HuH-7 (cell line): ENCODE data around the gene INPP4B.

Experiments
- DNase-seq: peaks from one replicate; pipeline ENCODE4 v3.0.0; 2011; ENCODE audit warnings: low spot score

Gene INPP4B

DNA sequence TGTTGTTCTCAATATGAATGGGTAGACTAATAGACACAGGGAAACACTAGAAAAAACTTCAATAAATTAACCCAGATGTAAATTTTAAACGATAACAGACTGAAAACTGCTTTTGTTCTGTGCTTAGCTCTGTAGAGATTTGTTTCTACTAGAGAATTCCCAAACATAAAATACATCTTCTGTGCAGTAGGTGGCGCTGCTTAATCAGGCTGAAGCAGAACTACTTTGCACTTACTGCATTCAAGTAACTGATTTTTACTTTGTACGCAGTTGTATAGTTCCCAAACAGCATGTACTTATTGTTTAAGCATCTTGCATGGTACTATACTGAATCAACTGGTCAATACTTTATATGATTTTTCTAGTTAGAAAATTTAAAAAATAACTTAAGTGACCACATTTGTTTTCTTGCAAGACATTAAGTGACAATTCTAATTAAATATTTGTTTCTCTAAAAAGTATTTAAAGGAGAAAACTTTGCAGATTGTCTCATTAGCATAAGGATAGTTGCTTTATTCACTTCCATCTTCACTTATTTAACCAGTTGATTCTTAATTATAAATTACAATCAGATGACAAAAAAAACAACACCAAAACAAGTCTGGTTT, 719.1 kb downstream of the INPP4B start:
- DNase-seq: peak; percentile 5

DNA sequence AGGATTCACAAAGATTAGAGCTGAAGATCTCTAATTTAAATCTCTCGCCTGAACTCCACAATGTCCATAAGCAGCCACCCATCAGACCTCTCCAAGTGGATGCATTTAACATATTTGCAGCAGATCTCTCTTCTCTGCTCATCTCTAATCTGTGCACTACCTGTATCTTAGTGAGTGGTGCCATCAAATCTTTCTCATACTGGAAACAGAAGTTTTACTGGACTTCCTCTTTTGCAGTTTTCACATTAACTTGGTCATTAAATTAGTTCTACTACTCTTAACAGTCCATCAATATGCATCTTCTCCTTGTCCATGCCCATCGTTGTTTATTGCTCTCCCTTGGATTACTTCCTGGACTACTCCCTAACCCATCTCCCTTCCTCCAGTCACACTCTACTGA, 721.2 kb downstream of the INPP4B start:
- no peak for DNase-seq

DNA sequence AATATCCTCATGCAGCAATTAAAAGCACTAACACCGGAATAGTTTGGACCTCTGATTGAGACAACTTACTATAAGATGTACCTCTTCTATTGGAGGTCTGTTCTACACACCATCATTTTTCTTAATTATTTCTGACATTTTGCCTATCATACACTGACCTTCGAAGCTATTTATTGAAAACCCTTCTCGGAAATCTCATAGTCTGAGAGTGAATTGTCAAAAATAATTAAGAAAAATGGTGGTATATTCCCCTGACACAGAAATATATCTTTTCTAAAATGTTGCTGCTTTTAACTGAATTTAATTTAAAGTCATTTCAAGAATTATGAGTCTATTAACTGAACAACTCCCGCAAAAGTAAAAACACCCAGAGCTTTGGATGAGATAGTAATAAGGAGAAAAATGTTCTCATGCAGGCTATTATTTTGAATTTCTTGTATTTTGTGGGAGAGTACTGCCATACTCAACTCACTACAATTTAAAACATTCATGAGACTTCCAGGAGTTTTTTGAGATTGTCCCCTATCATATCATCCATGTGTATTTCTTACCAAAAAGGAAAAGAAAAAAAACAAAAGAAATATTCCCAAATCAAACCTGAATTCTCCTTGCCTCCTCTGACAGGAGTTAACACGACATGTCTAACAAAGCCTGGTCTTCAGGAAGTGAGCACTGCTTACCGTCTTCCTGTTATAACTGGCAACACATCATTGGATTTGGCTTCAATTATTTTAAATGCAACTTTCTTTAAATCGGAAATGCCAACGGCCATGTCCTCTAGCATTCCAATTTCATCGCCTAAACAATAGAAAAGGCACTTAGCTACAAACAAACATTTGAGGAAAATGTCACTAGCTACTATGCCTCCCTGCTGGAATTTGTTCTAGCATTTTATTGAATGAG, 724.4 kb downstream of the INPP4B start:
- DNase-seq: no peak

DNA sequence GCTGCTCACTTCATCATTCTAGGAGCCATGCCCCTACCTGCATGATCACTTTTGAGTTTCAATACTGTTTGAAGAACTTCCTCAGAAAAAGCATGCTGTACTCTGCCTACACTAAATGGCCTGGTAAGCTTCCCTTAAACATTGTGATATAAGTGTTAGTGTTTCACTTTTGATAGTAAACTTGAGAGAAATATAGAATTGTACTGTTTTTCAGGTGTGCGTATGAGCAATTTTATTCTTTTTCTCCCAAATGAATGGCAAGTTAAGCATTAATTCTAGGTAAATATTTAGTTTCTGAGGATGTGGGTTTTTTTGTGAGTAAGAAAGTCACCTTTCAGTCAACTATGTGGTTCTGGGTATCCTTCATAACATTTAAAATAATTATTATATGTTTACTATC, 725.2 kb downstream of the INPP4B start:
- no peak for DNase-seq

DNA sequence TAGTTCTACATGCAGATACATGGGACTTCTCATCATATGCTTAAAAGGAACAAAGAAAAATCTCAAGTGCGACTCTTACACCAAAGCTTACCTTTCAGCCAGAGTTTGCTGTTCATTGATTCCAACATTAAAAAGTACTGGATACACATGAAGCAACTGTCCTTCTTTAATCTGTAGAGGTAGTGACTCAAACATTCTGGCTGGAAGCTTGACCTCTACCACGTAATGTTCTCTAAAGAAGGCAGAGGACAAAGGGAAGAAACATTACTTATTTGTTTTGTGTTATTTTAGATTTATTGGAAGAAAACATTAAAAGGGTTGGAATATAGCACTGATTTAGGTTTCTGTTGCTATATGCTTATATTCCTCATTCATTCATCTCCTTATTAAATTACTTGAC, 733.6 kb downstream of the INPP4B start:
- no peak for DNase-seq

DNA sequence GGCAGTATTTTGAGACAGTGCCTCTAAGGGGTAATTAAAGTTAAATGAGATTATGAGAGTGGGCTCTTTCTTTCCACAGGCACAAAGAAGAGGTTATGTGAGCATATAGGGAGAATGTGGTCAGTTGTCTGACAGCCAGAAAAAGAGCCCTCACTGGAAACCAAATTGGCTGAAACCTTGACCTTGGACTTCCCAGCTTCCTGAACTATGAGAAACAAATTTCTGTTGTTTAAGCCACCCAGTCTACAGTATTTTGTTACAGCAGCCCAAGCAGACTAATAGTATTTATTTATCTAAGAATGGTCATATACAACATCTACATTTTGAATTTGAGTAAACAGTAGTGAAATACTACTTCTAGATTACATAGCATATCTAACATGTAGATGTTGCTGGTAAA, 736.0 kb downstream of the INPP4B start:
- no peak for DNase-seq

DNA sequence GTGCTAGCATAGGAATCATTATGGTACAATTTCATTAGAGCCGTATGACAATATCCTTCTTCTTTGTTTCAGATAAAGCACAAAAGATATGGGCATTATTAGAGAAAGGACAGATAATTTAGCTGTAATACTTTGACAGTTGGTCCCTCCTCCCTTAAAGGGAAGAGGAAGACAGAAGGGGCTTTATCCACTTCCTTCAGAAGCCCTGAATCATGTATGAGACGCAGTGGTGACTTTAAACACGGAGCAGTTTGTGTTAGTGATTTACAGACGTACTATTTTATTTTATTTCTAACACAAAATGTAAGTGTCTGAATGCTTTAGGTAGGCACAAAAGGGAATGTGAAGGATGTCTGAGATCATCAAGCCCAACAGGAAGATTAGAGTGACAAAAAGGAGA, 742.1 kb downstream of the INPP4B start:
- DNase-seq: no peak

DNA sequence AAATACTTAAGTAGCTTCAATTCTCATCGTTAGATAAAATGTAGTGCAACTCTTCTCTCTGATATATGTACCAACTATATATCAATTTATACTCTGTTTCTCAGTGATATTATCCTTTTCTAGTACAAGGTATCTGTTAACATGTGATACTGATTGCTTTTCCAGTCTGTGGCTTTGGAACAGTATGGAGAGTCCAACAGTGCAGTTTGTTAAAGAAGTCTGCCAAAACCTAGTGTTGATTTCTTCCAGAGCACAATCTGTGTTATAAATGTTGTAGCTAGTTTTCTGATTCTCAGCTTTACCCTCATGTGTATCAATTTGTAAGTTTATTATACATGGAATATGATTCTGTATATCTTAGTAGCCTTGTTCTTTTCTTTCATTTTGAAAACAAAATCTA, 744.7 kb downstream of the INPP4B start:
- no peak for DNase-seq

DNA sequence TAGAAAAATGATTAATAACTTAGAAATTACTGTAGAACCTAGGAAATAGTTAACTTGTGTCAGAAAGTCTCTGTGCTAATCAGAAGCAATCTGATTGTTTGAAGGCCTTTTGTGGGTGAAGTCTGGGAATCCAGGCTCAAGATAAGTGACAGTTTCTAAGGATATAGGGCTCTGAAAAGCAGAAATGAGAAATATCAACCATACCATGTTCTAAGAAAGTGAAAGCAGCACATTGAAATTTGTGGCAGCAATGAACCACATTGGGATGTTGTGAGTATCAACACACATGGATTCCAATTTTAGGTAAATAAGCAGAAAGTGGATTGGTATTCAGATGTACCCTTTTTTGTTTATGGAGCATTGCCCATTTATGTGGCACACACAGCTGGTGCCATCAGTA, 745.2 kb downstream of the INPP4B start:
- no peak for DNase-seq

DNA sequence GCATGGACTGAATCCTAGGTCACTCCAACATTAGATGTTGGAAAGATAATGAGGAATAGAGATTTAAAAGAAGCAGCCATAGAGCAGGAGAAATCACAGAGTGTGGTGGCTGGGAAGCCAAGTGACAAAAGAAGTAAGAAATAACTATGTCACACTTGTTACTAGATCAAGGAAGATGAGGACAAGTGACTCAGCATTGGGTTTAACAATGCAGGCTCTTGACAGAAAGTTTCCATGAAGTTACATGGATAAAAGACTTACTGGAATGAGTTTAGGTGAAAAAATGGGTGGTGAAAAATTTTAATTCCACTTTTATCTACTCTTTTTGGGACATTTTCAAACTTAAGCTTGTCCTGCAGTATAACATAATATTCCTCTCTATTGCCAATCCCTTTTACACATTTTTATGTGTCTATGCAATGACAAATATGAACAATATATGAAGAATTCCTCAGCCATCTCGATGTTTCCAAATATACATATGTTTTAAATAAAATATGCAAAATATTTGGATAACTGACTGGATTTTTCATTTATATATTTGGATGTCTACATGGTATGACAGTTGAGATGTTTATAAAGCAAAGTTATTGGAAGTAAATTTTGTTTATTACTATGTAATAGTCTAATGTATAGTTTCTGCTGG, 747.1 kb downstream of the INPP4B start:
- no peak for DNase-seq

DNA sequence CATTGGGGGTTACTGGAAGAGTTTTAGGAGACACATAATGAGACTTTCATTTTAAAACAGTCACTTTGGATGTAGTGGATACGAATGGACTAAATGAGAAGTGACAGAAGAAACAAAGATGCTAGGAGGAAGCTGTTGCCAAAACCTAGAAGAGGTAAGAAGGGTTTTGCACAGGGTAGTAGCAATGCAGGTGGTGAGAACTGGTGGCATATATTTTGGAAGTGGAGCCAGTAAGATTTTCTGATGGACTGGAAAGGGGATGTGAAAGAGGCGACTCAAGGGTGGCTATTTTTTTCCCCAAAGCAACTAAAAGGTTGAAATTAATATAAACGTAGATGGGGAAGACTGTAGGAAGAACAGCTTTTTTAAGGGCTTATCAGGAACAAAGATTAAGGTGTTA, 747.7 kb downstream of the INPP4B start:
- no peak for DNase-seq

DNA sequence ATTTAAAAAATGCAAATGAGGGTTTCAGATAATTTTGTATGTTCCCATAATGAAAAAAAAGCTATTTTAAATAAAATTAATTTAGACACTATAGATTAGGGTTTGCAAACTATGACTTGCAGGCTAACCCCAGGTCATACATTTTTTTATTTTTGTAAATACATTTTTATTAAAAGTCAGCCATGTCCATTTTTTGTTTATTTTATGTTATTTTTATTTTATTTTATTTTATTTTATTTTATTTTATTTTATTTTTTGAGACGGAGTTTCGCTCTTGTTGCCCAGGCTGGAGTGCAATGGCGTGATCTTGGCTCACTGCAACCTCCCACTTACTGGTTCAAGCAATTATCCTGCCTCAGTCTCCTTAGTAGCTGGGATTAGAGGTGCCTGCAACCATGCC, 749.1 kb downstream of the INPP4B start:
- DNase-seq: no peak

DNA sequence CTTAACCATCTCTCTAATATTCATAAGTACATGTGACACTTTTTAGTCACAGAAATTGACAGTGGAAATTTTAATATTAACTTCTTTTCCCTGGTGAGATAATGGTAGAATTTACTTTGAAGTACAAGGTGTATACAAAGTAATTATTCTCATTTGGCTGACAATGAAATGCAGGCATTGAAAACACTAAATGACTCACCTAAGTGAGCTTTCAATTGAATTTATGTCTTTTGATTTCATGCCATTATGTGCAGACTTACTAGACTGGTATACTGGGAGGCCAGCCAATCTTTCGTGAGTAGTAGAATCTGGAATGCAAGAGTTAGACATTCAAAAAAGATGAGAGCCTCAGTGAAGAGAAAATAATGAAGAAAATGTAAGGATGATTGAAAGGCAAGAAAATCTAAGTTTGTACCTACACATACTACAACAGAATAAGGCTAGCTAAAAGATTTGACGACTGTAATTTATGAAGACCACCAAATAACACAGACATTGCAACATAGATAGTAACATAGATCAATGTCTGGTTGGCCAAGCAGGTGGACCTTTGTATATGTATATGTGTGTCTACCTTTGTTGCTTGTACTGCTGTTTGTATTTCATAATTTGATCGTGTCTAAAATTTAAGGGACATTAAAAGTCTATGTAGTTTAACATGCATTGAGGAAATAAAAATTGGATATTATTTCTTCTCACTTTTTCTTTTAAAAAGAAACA, 750.1 kb downstream of the INPP4B start:
- DNase-seq: no peak

DNA sequence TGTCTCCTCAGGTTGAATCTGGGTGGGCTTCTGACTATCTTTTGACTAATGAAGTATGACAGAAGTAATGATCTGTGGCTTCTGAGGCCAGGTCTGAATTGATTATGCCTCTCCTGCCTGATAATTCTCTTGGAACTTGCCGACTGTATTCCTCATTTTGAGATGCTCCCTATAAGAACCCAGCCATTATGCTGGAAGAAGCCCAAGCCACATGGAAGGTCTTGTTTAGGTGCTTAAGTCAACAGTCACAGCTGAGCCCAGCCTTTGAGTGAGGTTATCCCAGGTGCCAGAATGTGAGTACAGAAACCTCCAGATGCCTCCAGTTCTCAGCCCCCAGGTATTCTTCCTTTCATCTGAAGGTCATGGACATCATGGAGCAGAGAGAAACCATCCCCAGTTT, 753.2 kb downstream of the INPP4B start:
- no peak for DNase-seq

DNA sequence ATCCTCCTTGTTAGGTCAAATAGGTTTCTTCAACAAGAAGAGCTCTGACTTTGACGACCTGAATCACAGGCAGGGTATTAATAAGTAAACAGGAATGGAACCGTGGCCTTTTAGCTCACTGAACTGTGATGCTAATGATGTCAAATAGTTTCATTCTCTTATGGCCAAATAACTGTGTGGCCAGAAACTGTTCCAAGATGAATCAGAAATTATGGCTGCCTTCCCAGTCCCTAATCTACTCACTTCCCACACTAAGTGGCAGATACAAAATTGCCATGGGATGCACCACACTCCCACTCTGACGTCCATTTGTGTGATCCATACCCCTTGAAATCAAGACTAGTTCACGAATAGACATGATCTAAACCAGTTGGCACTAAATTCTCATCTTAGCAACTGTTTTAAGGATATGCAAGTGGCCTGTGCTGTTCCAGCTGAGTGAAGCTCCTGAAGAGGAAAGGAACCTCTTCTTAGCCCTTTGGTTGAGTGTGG, 754.4 kb downstream of the INPP4B start:
- DNase-seq: no peak

DNA sequence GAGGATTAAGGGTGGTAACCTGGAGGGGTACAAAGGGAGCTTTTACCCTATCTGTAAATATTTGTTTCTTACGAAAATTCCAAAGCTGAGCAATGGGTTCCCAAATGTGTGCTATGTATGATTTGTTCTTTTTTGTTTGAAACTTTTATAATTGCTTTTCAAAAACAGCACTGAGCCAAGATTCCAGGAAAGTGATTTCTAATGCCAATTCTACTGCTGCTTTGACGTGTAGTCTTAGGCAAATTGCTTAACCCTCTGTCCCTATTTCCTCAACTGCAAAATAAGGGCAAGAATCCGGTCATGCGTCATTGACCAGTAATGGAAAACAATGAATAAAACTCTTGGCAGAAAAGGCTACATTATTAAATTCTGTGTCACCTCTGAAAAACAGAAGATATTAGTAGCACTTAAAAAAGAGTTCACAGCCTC, 755.0 kb downstream of the INPP4B start:
- no peak for DNase-seq

DNA sequence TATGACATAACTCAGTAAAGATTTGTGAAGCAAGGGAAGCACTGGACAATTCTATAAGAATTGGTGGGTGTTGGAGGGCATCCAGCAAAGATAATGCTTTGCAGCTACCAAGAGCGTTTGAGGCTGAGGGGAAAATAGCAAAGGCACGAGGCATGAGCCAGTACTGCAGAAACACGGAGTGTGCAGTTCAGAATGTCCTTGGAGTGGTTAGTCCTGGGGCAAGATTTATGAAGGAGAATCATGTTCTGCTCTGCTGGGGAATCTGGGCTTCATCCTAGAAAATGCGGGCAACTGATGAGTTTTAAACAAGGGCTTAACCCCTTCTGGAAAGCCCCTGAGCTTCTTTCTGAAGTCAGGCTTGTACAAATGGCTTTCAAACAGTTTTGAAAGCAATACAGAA, 757.2 kb downstream of the INPP4B start:
- no peak for DNase-seq

DNA sequence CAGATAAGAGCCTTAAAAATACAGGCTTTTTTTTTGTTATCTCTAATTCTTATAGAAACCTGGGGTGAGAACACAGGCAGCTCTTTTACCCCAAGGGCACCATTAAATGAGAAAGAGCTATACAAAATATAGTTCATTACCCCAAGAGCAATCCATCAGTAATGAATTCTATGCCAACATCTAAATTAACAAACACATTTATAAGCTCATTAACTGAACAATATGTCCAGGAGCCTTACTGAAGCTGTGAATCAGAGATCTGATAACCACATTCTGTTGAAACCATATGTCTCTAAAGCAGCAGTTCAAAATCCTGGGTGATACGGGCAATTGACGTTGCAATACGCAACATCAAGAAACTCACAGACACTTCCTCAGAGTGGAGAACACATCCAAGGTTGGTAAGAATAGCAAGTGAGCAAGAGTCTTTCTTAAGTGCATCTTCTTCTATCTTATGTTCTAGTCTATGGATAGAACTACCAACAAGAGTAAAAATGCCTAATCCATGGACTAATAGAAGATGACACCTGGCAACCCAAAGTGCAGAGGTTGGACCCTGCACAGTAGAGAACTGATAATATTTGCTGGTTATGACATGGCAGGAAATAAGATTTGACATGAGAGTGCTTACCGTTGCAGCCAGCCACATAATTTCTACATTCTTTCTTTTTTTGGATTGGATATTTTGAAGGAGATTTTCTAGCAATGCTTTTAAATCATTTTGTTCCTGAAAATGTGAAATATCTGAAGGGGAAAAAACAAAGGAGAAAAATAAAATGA, 760.4 kb downstream of the INPP4B start:
- DNase-seq: no peak

DNA sequence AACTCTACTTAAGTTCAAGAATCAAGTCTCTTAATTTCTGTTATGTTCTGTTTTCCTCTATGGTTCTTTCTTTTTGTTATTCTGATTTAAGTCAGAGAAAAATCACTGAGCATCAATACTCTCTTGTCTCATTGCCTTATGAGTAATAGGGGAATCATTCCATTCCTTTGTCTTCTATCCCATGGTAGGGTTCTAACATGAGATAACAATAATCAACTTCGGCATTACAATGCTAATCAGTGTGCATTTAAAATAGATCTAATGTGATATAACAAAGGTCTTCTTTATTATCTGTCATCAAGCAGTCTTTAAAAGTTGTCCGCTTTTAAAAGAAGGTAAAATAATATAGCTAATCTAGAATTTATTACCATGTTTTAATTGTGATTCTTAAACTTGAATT, 762.8 kb downstream of the INPP4B start:
- DNase-seq: no peak

DNA sequence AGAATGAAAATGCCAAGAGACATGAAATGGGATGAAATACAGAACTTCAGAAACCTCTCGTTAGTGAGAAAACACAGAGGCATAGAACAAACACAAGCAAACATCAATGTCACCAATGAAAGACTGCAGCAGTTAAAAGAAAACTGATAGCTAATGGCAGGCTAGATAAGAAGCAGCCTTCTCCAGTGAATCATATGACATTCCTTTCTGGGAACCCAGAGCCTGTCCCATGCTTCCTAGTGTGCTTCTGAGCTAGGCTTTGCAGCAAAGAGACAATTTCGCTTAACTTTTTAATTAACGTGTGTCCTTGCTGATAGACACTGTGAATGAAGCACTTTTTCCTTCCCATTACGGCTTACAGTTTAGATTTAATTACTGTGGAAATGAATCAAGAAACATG, 765.1 kb downstream of the INPP4B start:
- no peak for DNase-seq

DNA sequence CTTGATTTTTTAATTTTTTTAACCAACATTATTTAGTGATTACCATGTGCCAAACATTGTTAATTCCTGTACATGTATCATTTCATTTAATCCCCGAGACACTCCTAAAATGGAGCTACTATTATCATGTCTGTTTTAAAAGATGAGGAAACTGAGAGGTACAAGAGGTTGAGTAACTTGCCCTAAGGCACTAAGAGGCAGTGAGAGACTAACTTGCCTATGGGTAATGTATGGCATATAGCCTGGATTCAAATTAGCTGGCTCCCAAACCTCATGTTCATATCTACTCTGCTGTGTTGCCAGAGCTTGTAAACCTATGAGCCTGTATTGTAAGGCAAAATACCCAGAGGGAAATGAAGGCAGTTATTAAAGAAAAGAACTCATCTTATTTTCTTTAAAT, 766.1 kb downstream of the INPP4B start:
- no peak for DNase-seq

DNA sequence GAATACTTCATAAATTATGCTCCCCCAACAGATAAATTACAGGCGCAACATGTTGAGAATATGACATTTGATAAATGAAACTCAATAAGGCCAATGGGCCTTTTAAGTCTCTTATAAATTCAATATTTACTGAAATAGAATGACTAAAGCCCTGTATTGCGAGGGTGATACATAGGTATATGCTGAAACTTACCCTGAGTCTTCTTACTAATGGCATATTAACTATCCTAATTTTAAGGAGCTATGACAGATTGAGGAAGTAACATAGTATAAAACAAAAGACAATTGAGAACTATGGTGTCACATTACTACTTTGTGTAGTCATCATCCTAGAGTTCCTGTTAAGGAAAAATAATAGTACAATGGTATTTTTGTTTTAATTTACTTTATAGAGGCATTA, 769.1 kb downstream of the INPP4B start:
- DNase-seq: no peak
